ENCODE results near the gene ACAD8. TPM values are rescaled to one million over a fixed set of nuclear protein-coding genes. Genes with fewer than 3 reads are reported as not detected.
A peak's percentile ranks its signal among the peaks of the same experiment; 100 is the strongest.

Gene ACAD8
- total and polyA plus RNA-seq, 10 of the 15 experiments (the other 5 are each of a cell fraction or from before 2014, with no cell fraction given) = 9.9 to 34.8 (median 22.2) TPM

DNA sequence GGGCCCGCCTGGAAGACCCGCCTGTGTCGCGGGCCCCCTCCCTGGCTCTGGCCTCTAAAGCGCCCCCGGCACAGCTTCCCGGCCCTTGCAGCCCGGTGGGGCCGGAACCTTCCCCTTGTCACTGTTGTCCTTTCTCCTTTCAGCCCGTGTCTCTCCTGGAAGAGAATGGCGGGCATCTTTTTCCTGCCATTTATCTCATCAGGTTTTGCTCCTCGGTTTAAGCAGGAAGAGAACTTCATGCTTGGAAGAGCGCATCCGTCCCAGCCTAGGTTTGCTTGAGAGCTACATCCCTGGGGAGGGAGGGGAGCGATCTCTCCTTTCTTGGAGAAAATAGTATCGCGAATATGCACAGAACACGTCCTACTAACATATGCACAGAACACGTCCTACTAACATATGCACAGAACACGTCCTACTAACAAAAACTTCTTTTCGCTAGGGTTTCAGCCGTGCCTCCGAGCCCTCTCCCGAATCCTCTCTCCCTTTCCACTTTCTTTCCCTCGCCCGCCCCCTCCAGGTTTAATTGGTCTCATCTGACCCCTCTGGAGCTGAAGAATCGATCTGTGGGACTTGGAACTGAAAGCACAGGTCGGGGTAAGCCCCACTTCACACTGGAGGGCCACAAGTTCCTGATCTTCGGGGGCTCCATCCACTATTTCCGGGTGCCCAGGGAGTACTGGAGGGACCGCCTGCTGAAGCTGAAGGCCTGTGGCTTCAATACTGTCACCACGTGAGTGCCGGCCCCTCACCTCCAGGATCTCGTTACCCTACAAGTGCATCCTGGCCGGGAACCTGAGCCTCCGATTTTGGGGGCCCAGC is 24.0 kb downstream of the ACAD8 start:
- CTCF ChIA-PET = interaction anchor here (2.2 kb wide), 1 partner anchor 14 kb away, joined by 9 read pairs; no protein-coding TSS in a partner anchor
- Histone ChIP-seq H3K4me2 (ENCODE audit: control insufficient read depth, insufficient read depth) (no peak overlapping the region; the same call in 1 of the 2 replicates), H3K9me3 (replicated peaks; ENCODE audit: control insufficient read depth, insufficient read depth, low read length) (no peaks in the 10 kb centered on the region; the same call in 2 of the 3 replicates), H3K36me3 (ENCODE audit: control insufficient read depth in 2 of 2, insufficient read depth in 2 of 2, low read length in 1 of 2) (no peaks in the 10 kb centered on the region), H4K20me1 (ENCODE audit: control insufficient read depth, insufficient read depth) (no peaks in the 10 kb centered on the region), H3K9ac (ENCODE audit: control insufficient read depth, insufficient read depth, low read length) (no peak overlapping the region), H3K27ac (ENCODE audit: control insufficient read depth, insufficient read depth) (no peak overlapping the region), H3K4me3 (no peak overlapping the region), H3K4me1 (ENCODE audit: control insufficient read depth, insufficient read depth, low read length) (peaks cover 6% of the 10 kb centered on the region), H3K27me3 (replicated peaks in 1 of 2; ENCODE audit: control insufficient read depth in 2 of 2, insufficient read depth in 2 of 2, low read length in 1 of 2) (peaks cover 10 to 25% of the 10 kb centered on the region in 2 experiments), H3K79me2 (ENCODE audit: control insufficient read depth, insufficient read depth, low read length) (no peaks in the 10 kb centered on the region), H2AFZ (ENCODE audit: control insufficient read depth, low read depth, low read length) (no peak overlapping the region)
- BruUV-seq (replicated peaks) = no TSS peak
- SMC1A ChIA-PET (ENCODE audit: uncharacterized antibody, unreplicated experiment) = no interaction called here
- ATAC-seq (no peak), FAIRE-seq (peak; percentile 83), DNase-seq (ENCODE audit: low read depth, low spot score) (no peak)
- RAD21 ChIA-PET (ENCODE audit: unreplicated experiment) = no interaction called here
- POLR2A ChIA-PET = no interaction called here
- WGBS (ENCODE audit: insufficient coverage, insufficient replicate concordance, low lambda C conversion rate, missing lambda C conversion rate) = 43% methylated on average over 35 of the region's 36 CpGs
- in situ Hi-C loops (cut with MboI) (no loop called here), intact Hi-C loops (cut with micrococcal nuclease; ENCODE audit: unreplicated experiment) (no loop called here)
- TF ChIP-seq MYB (IDR thresholded peaks at IDR 0.05; ENCODE audit: borderline replicate concordance, low read depth, low read length) (no peak), ZNF274 (IDR thresholded peaks at IDR 0.05; ENCODE audit: insufficient read depth, insufficient read length) (no peak), TCF12 (IDR thresholded peaks at IDR 0.05; ENCODE audit: low read depth, low read length) (no peak), PAX5 (IDR thresholded peaks at IDR 0.05; ENCODE audit: borderline replicate concordance, low read depth, low read length) (no peak), LARP7 (IDR thresholded peaks at IDR 0.05) (no peak), ZBTB33 (IDR thresholded peaks at IDR 0.05) (no peak), FOS (IDR thresholded peaks at IDR 0.05; ENCODE audit: borderline replicate concordance, extremely low read depth, insufficient read length) (no peak), IRF3 (IDR thresholded peaks at IDR 0.05) (no peak), TARDBP (IDR thresholded peaks at IDR 0.05; ENCODE audit: borderline replicate concordance) (no peak), POU2F2 (IDR thresholded peaks at IDR 0.05; ENCODE audit: borderline replicate concordance, low read depth, low read length) (no peak), RUNX3 (IDR thresholded peaks at IDR 0.05; ENCODE audit: low read length) (no peak), NR2C2 (IDR thresholded peaks at IDR 0.05; ENCODE audit: borderline replicate concordance, control insufficient read depth, insufficient read length, low read depth) (no peak), GABPA (IDR thresholded peaks at IDR 0.05; ENCODE audit: low read depth) (no peak), TBL1XR1 (IDR thresholded peaks at IDR 0.05; ENCODE audit: low read depth, low read length) (no peak), CBFB (IDR thresholded peaks at IDR 0.05; ENCODE audit: low read depth) (no peak), E2F4 (IDR thresholded peaks at IDR 0.05; ENCODE audit: low read depth, low read length) (no peak)
- TF ChIP-seq, protein P1, sequence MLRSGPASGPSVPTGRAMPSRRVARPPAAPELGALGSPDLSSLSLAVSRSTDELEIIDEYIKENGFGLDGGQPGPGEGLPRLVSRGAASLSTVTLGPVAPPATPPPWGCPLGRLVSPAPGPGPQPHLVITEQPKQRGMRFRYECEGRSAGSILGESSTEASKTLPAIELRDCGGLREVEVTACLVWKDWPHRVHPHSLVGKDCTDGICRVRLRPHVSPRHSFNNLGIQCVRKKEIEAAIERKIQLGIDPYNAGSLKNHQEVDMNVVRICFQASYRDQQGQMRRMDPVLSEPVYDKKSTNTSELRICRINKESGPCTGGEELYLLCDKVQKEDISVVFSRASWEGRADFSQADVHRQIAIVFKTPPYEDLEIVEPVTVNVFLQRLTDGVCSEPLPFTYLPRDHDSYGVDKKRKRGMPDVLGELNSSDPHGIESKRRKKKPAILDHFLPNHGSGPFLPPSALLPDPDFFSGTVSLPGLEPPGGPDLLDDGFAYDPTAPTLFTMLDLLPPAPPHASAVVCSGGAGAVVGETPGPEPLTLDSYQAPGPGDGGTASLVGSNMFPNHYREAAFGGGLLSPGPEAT (IDR thresholded peaks at IDR 0.05; ENCODE audit: low read depth) = no peak
- TF ChIP-seq, protein P2, sequence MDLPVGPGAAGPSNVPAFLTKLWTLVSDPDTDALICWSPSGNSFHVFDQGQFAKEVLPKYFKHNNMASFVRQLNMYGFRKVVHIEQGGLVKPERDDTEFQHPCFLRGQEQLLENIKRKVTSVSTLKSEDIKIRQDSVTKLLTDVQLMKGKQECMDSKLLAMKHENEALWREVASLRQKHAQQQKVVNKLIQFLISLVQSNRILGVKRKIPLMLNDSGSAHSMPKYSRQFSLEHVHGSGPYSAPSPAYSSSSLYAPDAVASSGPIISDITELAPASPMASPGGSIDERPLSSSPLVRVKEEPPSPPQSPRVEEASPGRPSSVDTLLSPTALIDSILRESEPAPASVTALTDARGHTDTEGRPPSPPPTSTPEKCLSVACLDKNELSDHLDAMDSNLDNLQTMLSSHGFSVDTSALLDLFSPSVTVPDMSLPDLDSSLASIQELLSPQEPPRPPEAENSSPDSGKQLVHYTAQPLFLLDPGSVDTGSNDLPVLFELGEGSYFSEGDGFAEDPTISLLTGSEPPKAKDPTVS (IDR thresholded peaks at IDR 0.05; ENCODE audit: low read depth, low read length) = no peak

All from GM12878 (cell line).